Ovary (tissue), 3 donors: Measurements from ENCODE around the gene CHRND.

Experiments used
- EP300 ChIP-seq: sonication (generic); formaldehyde crosslinking; IDR thresholded peaks from one replicate; pipeline ENCODE4 v1.6.1; 2017; ENCODE audit warnings: antibody characterized with exemption
- POLR2A ChIP-seq: fragments of 450-650 bp; IDR thresholded peaks from one replicate; pipeline ENCODE4 v1.6.1; 2017; ENCODE audit warnings: antibody characterized with exemption, mild to moderate bottlenecking, moderate library complexity
- TF ChIP-seq, protein P1 (sequence below), 3 donors: fragments of 450-650 bp in 2 of 3; fragments of 200-600 bp in 1 of 3; IDR thresholded peaks; one replicate each; pipeline versions ENCODE4 v1.5.1 to v1.8.0; 2016 to 2022; ENCODE audit warnings: antibody characterized with exemption in 3 of 3, mild to moderate bottlenecking in 1 of 3
- donor health status: DM: no; HTN: no; CAD: no.

DNA sequence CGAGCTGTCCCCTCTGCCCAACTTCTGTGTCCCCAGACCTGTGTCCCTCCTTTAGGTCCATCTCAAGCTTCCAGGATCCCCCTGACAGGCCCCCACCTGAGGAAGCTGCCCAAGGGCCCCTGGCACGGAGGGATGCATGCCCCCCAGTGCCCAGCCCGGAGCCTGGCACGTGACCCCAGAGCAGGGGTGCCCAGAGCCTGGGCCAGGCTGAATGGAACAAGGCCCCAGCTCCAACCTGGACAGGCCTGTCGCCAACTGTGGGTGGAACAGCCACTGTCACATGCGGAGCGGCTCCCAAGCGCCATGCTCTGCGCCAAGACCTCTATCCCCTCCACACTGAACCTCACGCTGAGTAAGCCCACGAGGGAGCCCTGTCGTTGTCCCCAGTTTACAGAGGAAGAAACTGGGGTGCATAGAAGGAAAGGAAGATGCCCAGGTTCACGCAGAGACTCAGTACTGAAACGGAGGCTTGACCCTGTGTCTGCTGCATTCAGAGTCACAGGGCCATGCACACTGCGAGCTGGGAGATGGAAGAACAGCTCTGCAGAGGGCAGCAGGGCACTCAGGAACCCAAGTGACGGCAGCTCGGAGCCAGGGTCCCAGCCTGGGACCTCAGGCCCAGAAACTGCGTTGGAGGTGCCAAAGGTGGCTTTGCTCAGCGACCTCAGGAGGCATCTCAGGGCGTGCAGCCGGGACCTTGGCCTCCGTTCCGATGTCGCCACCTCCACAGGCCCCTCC, 32.8 kb upstream of the CHRND start:
- TF ChIP-seq, protein P1, sequence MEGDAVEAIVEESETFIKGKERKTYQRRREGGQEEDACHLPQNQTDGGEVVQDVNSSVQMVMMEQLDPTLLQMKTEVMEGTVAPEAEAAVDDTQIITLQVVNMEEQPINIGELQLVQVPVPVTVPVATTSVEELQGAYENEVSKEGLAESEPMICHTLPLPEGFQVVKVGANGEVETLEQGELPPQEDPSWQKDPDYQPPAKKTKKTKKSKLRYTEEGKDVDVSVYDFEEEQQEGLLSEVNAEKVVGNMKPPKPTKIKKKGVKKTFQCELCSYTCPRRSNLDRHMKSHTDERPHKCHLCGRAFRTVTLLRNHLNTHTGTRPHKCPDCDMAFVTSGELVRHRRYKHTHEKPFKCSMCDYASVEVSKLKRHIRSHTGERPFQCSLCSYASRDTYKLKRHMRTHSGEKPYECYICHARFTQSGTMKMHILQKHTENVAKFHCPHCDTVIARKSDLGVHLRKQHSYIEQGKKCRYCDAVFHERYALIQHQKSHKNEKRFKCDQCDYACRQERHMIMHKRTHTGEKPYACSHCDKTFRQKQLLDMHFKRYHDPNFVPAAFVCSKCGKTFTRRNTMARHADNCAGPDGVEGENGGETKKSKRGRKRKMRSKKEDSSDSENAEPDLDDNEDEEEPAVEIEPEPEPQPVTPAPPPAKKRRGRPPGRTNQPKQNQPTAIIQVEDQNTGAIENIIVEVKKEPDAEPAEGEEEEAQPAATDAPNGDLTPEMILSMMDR (IDR thresholded peaks at IDR 0.05) = no peak
- TF ChIP-seq POLR2A (no peak), EP300 (no peak)
